BLaER1 (cell line): ENCODE data around the gene COL27A1.

ENCODE experiments used
- H3K27ac ChIP-seq: shearing (Covaris generic); formaldehyde crosslinking; 2 replicates; pipeline ENCODE4 v1.8.1; 2022
- H3K27me3 ChIP-seq: shearing (Covaris generic); formaldehyde crosslinking; 2 replicates; pipeline ENCODE4 v1.8.1; 2022
- H3K36me3 ChIP-seq: shearing (Covaris generic); formaldehyde crosslinking; 2 replicates; pipeline ENCODE4 v1.8.1; 2022
- H3K4me1 ChIP-seq: shearing (Covaris generic); formaldehyde crosslinking; 2 replicates; pipeline ENCODE4 v1.8.1; 2022
- H3K4me2 ChIP-seq: shearing (Covaris generic); formaldehyde crosslinking; 2 replicates; pipeline ENCODE4 v1.8.1; 2022
- H3K4me3 ChIP-seq: shearing (Covaris generic); formaldehyde crosslinking; 2 replicates; pipeline ENCODE4 v1.8.1; 2022
- H3K9ac ChIP-seq: shearing (Covaris generic); formaldehyde crosslinking; 2 replicates; pipeline ENCODE4 v1.8.1; 2022
- H3K9me3 ChIP-seq: shearing (Covaris generic); formaldehyde crosslinking; 2 replicates; pipeline ENCODE4 v1.8.1; 2022
- H4K20me1 ChIP-seq: shearing (Covaris generic); formaldehyde crosslinking; 2 replicates; pipeline ENCODE4 v1.8.1; 2022
- Cebpa-rat ChIP-seq: shearing (Covaris generic); IDR thresholded peaks from 2 replicates; pipeline ENCODE4 v1.8.1; 2022

Gene COL27A1

GRCh38 chr9:114238472-114238871, 83.1 kb downstream of the COL27A1 start:
- Histone ChIP-seq H3K9ac (no peak overlapping the region), H3K4me2 (no peak overlapping the region), H3K9me3 (no peaks in the 10 kb centered on the region), H3K4me3 (no peak overlapping the region), H3K27me3 (no peaks in the 10 kb centered on the region), H4K20me1 (no peaks in the 10 kb centered on the region), H3K27ac (no peak overlapping the region), H3K36me3 (peaks cover 44% of the 10 kb centered on the region), H3K4me1 (peaks cover 11% of the 10 kb centered on the region)
- no peak for TF ChIP-seq Cebpa-rat

- Histone ChIP-seq H3K9me3 (no peaks in the 10 kb centered on the region), H3K36me3 (peaks cover 50% of the 10 kb centered on the region), H3K27me3 (no peaks in the 10 kb centered on the region), H3K4me1 (peaks cover 11% of the 10 kb centered on the region), H3K9ac (no peak overlapping the region), H3K27ac (no peak overlapping the region), H4K20me1 (no peaks in the 10 kb centered on the region), H3K4me2 (no peak overlapping the region), H3K4me3 (no peak overlapping the region)
- TF ChIP-seq Cebpa-rat: no peak
These were observed 83.8 kb downstream of the COL27A1 start for GRCh38 chr9:114238891-114239875.

GRCh38 chr9:114240216-114240615, 84.9 kb downstream of the COL27A1 start:
- Histone ChIP-seq H3K4me2 (no peak overlapping the region), H3K9ac (no peak overlapping the region), H4K20me1 (no peaks in the 10 kb centered on the region), H3K27ac (no peak overlapping the region), H3K9me3 (no peaks in the 10 kb centered on the region), H3K36me3 (peaks cover 60% of the 10 kb centered on the region), H3K4me3 (no peak overlapping the region), H3K27me3 (no peaks in the 10 kb centered on the region), H3K4me1 (peaks cover under 1% of the 10 kb centered on the region; the same call in 1 of the 2 replicates)
- no peak for TF ChIP-seq Cebpa-rat

- no peak overlapping the region for H3K4me3 ChIP-seq
- no peak overlapping the region for H3K9ac ChIP-seq
- no peaks in the 10 kb centered on the region for H3K4me1 ChIP-seq
- TF ChIP-seq Cebpa-rat: no peak
- no peaks in the 10 kb centered on the region for H4K20me1 ChIP-seq
- H3K9me3 ChIP-seq: no peaks in the 10 kb centered on the region
- no peak overlapping the region for H3K27ac ChIP-seq
- H3K4me2 ChIP-seq: no peak overlapping the region
- H3K36me3 ChIP-seq: peaks cover 67% of the 10 kb centered on the region
- H3K27me3 ChIP-seq: no peaks in the 10 kb centered on the region
These were observed 85.6 kb downstream of the COL27A1 start for GRCh38 chr9:114240647-114241558.

- Histone ChIP-seq H4K20me1 (no peaks in the 10 kb centered on the region), H3K4me2 (no peak overlapping the region), H3K27me3 (no peaks in the 10 kb centered on the region), H3K9ac (no peak overlapping the region), H3K4me1 (no peaks in the 10 kb centered on the region), H3K4me3 (no peak overlapping the region), H3K27ac (no peak overlapping the region), H3K36me3 (peaks cover 86% of the 10 kb centered on the region), H3K9me3 (no peaks in the 10 kb centered on the region)
- no peak for TF ChIP-seq Cebpa-rat
These were observed 87.5 kb downstream of the COL27A1 start for GRCh38 chr9:114242837-114243236.

- H3K9ac ChIP-seq: no peak overlapping the region
- no peak for TF ChIP-seq Cebpa-rat
- peaks cover 90% of the 10 kb centered on the region for H3K36me3 ChIP-seq
These were observed 87.9 kb downstream of the COL27A1 start for GRCh38 chr9:114243240-114243639.

GRCh38 chr9:114244570-114244969, 89.2 kb downstream of the COL27A1 start:
- Histone ChIP-seq H3K9ac (no peak overlapping the region), H3K9me3 (no peaks in the 10 kb centered on the region), H4K20me1 (no peaks in the 10 kb centered on the region), H3K4me1 (no peaks in the 10 kb centered on the region), H3K27ac (no peak overlapping the region), H3K27me3 (no peaks in the 10 kb centered on the region), H3K4me2 (no peak overlapping the region), H3K4me3 (no peak overlapping the region), H3K36me3 (peaks cover 100% of the 10 kb centered on the region)
- no peak for TF ChIP-seq Cebpa-rat

More at GRCh38 chr9:114243240-114243639, 87.9 kb downstream of the COL27A1 start:
- no peaks in the 10 kb centered on the region for H3K4me1 ChIP-seq
- H4K20me1 ChIP-seq: no peaks in the 10 kb centered on the region
- H3K4me2 ChIP-seq: no peak overlapping the region
- H3K27ac ChIP-seq: no peak overlapping the region
- H3K4me3 ChIP-seq: no peak overlapping the region
- no peaks in the 10 kb centered on the region for H3K27me3 ChIP-seq
- no peaks in the 10 kb centered on the region for H3K9me3 ChIP-seq

- TF ChIP-seq Cebpa-rat: no peak
- H3K9me3 ChIP-seq: no peaks in the 10 kb centered on the region
- H3K9ac ChIP-seq: no peak overlapping the region
- H3K4me1 ChIP-seq: no peaks in the 10 kb centered on the region
- H3K27me3 ChIP-seq: no peaks in the 10 kb centered on the region
- H3K4me2 ChIP-seq: no peak overlapping the region
- no peaks in the 10 kb centered on the region for H4K20me1 ChIP-seq
- H3K4me3 ChIP-seq: no peak overlapping the region
- H3K27ac ChIP-seq: no peak overlapping the region
- peaks cover 97% of the 10 kb centered on the region for H3K36me3 ChIP-seq
These were observed 91.2 kb downstream of the COL27A1 start for GRCh38 chr9:114246558-114246957.

GRCh38 chr9:114247077-114247476, 91.7 kb downstream of the COL27A1 start:
- H3K4me1 ChIP-seq: no peaks in the 10 kb centered on the region
- H3K9me3 ChIP-seq: no peaks in the 10 kb centered on the region
- H4K20me1 ChIP-seq: no peaks in the 10 kb centered on the region
- H3K9ac ChIP-seq: no peak overlapping the region
- H3K4me3 ChIP-seq: no peak overlapping the region
- H3K27ac ChIP-seq: no peak overlapping the region
- peaks cover 97% of the 10 kb centered on the region for H3K36me3 ChIP-seq
- no peak for TF ChIP-seq Cebpa-rat
- H3K4me2 ChIP-seq: no peak overlapping the region
- no peaks in the 10 kb centered on the region for H3K27me3 ChIP-seq
